Right ventricle myocardium inferior (tissue), 1 donor: Measurements from ENCODE around the gene TVP23B. TPM values are rescaled to one million over a fixed set of nuclear protein-coding genes. Genes with fewer than 3 reads are reported as not detected.
A peak's percentile ranks its signal among the peaks of the same experiment; 100 is the strongest.
"Not testable (repeated sequence)": the region's sequence is repeated elsewhere in the genome, so short reads cannot be mapped to it uniquely, and the experiment has no call there.

Source experiments
- ATAC-seq: fragments of 200-7000 bp; cut with Tn5 transposase; one replicate; pipeline ENCODE4 v1.9.1; 2020; ENCODE audit warnings: mild to moderate bottlenecking, moderate library complexity
- DNase-seq: peaks from one replicate; pipeline ENCODE4 v3.0.0; 2021; ENCODE audit errors: missing footprints
- intact Hi-C: fragments of 100-400 bp; cut with DNase I; formaldehyde crosslinking; loops from one replicate; pipeline ENCODE4 v1.11.0; 2022
- total RNA-seq: library from RNA; stranded (reverse); fragmentation: NEBNext Ultra II Directional; extraction: Animal tissue kit (Norgen Biotek cat#: 25700); gene quantifications from one replicate; pipeline ENCODE4 v1.2.1, GENCODE V29; 2021
- donor health status: DM: no; HTN: yes; CAD: no; lungs with severe emphysema.

The TVP23B gene
- total RNA-seq, 1 donor from 2014 or later: 24.3 TPM

DNA sequence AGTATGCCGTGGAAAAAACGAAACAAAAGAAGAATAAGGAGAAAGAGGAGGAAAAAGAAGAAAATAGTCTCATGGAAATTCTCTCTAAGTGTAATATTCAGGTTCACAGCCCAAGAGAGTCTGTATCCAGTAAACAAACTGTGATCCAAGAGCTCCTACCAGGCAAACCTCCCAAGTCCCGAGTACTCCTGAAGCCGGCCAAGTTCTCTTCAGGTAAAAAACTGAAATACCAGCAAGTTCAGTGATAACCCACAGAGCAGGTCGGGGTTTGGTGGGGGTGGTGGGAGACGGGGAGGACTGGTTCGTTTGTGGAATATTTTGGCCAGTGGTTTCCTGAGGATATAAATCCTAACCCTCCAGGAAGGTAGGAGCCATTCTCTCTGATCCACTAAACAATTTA is 8.5 kb upstream of the TVP23B start:
- ATAC-seq (no peak), DNase-seq (no peak)
- intact Hi-C loops: no loop called here

DNA sequence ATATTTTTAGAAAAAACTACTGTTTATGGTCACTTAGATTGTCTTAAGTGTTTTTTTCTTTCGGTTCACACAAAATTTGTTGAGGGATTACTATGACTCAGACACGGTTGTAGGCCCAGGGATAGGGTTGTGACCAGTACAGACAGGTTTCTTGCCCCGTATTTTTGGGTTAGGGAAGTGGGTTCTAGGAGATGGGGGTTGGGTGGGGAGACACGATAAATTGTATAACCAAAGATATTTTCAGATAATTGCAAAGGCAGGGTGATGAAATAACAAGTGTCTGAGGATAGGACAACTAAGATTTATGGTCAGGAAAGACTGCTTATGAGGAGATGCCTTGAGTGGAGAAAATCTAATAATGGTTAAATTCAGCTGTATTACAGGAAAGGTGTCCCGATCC is 822 bp downstream of the TVP23B start:
- ATAC-seq, DNase-seq, intact Hi-C loops: not testable (repeated sequence)

DNA sequence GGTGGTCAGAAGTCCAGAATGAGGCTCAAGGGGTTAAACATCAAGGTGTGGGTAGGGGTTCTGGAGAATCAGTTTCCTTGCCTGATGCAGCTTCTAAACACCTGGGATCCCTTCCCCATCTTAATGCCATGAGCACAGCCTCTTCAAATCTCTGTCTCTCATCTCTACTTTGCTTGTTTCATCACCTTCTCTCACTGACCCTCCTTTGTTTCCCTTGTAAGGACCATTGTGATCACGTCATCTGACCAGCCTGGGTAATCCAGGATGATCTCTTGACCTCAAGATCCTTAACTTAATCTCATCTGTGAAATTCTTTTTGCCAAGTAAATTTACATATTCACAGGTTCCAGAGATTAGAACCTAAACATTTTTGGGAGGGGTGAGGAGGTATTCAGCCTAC is 5.0 kb downstream of the TVP23B start:
- intact Hi-C loops, DNase-seq, ATAC-seq: not testable (repeated sequence)

DNA sequence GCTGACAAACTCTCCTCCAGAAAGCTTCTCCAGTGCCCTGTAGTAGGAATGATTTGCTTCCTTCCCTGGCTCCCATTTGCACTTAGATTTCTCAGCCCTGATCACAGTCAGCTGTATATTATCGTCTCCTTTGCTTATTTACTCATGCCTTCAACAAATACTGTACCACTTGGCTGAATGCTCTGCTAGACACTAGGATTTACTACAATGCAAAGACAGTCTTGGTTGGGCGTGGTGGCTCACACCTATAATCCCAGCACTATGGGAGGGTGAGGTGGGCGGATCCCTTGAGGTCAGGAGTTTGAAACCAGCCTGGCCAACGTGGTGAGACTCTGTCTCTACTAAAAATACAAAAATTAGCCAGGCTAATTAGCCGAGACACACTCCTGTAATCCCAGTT is 5.9 kb downstream of the TVP23B start:
- DNase-seq, intact Hi-C loops, ATAC-seq: not testable (repeated sequence)

DNA sequence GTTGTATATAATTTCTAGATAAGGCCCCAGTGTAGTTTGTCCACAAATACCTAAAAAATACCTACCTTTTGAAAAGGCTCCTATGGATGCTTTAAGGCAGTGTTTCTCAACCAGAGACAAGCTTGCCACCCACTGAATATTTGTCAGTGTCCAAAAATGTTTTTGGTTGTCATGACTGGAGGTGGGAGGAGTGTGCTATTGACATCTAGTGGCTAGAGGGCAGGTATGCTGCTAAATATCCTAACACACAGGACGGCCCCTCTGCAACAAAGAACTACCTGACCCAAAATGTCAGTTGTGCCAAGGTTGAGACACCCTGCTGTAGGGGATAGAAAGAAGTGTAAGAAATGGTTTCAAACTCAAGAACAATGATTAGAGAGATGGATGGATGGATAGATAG is 10.4 kb downstream of the TVP23B start:
- intact Hi-C loops, DNase-seq, ATAC-seq: not testable (repeated sequence)

DNA sequence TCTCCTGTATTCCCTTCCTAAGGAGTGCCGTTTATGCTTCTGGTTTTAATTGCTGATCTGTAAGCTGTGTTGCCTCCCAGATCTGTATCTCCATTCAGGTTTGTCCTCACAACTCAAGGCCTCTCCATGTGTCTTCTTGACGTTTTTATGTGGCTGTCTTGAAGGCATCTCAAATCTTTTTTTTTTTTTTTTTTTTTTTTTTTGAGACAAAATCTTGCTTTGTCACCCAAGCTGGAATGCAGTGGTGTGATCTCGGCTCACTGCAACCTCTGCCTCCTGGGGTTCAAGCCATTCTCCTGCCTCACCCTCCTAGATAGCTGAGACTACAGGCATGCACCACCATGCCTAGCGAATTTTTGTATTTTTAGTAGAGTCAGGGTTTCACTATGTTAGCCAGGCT is 13.9 kb downstream of the TVP23B start:
- intact Hi-C loops, ATAC-seq, DNase-seq: not testable (repeated sequence)

DNA sequence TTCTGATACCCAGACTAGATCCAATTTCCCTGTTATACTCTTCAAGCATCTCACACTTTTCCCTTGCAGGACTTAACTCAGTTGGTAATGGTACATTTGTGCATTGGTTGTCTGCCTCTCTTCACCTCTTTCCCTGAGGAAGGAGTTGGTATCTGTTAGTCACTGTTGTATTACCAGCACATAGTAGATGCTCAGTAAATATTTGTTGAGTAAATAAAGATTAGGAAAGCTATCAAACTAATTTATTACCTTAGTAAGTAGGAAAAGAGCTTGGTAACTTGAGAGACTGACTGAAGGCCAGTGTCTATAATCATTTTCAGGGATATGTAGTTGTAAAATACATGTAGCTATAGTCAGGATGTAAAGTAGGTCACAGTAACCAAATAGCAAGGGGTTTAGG is 15.9 kb downstream of the TVP23B start:
- intact Hi-C loops, ATAC-seq: not testable (repeated sequence)

DNA sequence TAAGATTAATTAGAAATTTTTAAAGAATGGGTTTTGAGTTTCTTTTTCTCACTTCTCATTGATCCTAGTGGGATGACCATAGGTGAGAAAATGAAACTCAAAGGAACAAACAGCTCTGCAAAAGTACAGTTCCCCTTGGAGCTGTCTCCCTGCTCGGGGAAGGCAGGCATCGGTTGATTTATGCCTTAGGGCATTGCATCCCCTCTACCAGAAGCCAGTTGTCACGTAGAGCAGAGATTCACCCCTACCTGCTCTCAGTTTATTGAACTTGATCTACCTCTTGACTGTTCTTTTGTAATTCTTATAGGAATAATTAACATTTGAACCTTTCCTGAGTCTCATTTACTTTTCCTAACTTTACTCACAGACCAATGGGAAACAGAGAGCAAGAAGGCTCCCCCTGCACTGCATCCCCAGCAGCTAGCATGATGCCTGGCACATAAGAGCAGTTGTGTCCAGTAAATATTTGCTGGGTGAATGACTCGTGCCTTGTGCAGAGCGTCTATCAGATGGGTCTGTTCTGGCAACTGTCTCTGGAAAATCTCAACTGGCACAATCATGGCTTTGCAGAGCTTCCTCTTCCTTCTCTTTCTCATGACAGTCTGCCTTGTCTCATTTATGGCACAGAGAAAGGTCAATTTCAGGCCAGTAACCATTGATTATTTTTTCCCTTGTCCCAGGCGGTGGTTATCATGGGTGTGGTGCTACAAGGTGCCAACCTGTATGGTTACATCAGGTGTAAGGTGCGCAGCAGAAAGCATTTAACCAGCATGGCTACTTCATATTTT is 22.7 kb downstream of the TVP23B start:
- DNase-seq, intact Hi-C loops: not testable (repeated sequence)
- peak; percentile 48 for ATAC-seq

More for the DNA sequence above, 15.9 kb downstream of the TVP23B start:
- DNase-seq: not testable (repeated sequence)

- DNase-seq, ATAC-seq, intact Hi-C loops: not testable (repeated sequence)
Observed at GRCh38 chr17:18815924-18816323, 34.9 kb downstream of the TVP23B start.

DNA sequence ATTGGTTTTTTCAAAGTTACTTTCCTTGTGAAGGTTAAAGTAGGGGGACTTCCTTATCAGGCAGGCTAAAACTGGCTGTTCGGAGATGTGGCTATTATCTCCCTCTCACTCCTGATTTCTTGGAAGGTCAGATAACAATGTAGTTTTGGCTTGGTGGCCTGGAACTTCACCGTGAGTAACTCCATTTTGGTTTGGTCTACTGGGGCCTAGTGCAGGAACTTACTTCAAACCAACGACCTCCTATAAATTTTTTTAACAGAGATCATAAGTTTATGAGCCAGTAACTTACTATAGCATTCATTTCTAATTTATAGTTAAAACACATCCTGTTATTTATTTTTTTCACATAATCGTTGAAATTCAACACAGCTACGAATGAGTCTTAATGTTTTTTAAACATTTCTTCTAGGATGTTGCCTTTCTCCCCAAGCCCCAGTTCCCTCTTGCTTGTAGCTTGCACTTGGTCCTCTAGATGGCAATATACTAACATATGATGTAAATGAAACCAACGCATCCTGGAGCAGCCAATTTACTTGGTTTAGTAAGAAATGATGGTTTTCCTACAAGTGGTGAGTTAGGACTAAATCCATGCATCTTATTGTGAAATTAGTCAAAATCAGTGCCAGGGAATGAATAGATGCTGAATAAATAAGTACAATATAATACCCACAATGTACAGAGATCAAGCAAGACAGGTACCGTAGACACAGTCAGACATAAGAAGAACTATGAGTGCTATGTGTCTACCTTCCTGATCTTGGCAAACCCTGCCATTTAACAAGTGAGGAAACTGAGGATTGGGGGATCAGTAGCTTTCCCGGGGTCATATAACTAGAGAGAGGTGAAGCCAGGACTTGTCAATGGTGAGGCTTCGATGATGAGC is 35.7 kb downstream of the TVP23B start:
- ATAC-seq: peak; percentile 64
- DNase-seq, intact Hi-C loops: not testable (repeated sequence)

DNA sequence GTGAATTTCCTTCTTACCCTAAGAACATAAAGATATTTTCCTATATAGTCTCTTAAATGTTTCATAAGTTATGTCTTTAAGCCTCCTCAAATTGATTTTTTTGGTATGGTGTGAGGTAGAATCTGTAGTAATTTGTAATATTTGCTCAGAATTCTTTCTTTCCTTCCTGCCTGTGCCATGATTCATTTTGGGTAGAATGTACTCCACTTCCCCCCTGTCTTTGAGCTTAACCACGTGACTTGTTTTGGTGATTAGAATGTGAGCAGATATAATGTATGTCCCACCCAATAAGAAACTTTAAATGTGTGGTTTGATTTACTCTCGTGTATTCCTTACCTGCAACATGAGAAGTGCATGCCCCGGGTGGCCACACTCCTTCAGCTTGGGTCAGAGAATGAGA is 40.4 kb downstream of the TVP23B start:
- intact Hi-C loops, ATAC-seq, DNase-seq: not testable (repeated sequence)

DNA sequence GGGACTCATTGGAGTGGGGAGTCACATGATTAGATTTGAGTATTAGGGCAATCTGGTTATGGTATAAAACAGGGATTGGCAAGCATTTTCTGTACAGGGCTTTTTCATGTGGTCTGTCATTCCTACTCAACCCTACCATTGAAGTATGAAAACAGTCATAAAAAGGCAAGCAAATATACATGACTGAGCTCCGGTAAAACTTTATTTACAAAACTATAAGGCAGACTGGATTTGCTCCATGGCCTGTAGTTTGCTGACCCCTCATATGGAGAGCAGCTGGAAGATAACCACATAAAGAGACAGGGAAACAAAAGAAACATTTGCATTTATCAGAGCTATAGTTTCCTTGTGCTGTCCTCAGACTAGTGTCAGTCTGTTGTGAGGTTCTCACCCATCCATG is 46.6 kb downstream of the TVP23B start:
- intact Hi-C loops: not testable (repeated sequence)

GRCh38 chr17:18848501-18848900 is 67.5 kb downstream of the TVP23B start:
- intact Hi-C loops: no loop called here
- DNase-seq (no peak), ATAC-seq (no peak)

More for the DNA sequence above, 46.6 kb downstream of the TVP23B start:
- not testable (repeated sequence) for DNase-seq, ATAC-seq

GRCh38 chr17:18850679-18851078 is 69.7 kb downstream of the TVP23B start:
- intact Hi-C loops: no loop called here
- ATAC-seq: no peak
- DNase-seq: no peak

DNA sequence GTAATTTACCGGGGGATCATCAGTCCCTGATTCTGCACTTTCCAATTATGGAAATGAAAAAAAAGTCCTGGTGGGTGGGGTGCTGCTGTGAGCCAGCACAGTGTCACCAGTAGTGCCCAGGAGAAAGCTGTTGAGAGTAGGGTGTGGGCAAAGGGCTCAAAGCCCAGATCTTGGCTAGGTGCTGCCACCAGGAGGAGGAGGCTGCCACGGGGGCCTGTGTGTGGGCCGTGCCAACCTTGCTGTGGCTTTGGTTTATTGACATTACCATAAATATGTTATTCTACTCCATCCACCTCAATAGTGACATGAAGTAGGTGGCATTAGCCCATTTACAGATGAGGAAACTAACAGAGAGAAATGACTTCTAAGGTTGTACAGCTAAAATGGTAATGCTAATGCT is 70.2 kb downstream of the TVP23B start:
- no peak for ATAC-seq
- no peak for DNase-seq
- intact Hi-C loops: no loop called here

DNA sequence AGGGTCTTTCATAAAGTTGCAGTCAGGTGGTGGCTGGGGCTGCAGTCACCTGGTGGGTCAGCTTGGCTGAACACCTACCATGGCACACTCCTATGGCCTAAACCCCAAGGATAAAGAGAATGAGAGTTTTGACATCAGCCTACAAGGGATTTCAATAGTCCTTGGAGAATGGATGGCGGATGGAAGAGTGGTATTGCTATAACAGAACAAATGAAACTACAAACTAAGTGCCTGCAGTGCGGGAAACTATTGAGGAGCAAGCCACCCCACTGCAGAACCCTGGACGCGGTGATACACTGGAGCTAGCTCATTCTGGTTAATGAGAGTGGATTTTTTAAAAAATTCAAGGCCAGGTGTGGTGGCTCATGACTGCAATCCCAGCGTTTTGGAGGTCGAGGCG is 74.0 kb downstream of the TVP23B start:
- DNase-seq (no peak), ATAC-seq (no peak)
- intact Hi-C loops: no loop called here

- intact Hi-C loops: no loop called here
- DNase-seq: peak; percentile 95
- peak; percentile 92 for ATAC-seq
Observed at GRCh38 chr17:18855831-18856569, 75.0 kb downstream of the TVP23B start.
